ENCODE results near the gene UQCR11.
A peak's percentile ranks its signal among the peaks of the same experiment; 100 is the strongest.

Gene UQCR11

DNA sequence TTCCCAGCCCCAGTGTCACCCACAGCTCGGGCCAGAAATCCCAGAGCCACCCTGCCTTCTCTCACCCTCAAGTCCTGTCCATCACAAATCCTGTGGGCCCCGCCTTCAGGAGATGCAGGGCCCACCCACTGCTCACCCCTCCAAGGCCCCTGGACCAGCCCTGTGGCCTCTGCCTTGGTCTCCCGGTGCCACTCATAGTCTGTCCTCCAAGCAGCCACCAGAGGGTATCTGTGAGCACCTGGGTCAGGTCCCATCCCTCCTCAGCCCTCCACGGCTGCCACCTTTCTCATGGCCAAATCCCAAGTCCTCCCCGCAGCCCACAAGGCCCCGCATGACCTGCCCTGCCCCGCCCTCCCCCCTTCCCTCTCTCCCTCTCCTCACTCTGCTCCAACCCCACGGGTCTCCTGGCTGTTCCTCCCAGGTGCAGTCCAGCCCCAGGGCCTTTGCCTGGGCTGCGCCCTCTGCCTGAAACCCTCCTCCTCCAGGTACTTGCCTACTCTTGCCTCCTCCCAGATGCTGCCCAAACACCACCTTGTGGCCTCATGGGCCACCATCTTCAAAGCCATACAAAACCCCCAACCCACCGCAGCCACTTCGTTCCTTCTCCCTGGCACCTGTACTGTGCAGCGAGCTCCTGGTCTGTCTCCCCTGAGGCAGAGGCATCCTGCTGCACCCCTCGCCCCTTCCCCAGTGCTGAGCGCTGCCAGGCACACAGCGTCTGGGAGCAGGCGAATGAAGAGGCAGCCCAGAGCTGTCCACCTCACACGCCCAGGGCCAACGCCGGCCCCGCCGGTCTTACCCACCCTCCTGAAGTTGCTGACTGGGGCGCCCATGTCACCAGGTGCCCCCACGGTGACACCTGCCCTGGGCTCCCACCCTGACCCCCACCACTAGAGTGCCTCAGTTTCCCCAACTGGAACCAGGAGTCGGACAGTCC, 13.2 kb upstream of the UQCR11 start:
- no peak for FAIRE-seq
- DNase-seq (ENCODE audit: insufficient read length, low spot score): peak; percentile 93

- DNase-seq (ENCODE audit: insufficient read length, low spot score) (no peak), FAIRE-seq (no peak)
These were observed 11.6 kb upstream of the UQCR11 start for GRCh38 chr19:1616875-1617274.

- FAIRE-seq (no peak), DNase-seq (ENCODE audit: insufficient read length, low spot score) (no peak)
These were observed 11.1 kb upstream of the UQCR11 start for GRCh38 chr19:1616396-1616795.

DNA sequence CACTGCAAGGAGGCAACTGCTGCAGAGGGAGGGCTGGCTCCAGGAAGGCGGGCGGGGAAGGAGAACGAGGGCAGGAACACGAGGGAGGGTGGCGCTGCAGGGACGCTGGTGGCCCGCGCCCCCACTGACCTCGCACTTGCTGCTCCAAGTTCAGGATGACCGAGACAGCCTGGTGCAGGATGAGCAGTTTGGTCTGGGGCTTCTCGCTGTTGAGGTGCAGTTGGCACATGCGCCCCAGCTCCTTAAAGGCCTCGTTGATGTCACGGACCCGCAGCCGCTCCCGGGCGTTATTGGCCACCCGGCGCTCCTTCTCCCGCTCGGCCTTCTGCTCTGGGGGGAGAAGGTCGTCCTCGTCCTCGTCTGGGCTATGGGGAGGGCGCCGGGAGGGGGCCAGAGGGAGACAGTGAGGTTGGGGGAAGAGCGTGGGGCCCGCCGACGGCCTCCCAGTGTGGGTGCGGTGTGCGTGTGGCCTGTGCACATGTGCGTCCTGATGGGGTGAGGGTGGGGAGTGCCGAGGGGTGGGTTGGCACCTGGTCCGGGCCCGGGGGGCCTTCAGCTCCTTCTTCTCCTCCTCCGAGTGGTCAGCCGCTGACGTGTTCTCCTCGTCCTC, 10.0 kb upstream of the UQCR11 start:
- no peak for DNase-seq (ENCODE audit: insufficient read length, low spot score)
- no peak for FAIRE-seq

- FAIRE-seq: no peak
These were observed 8.7 kb upstream of the UQCR11 start for GRCh38 chr19:1613808-1614570.

GRCh38 chr19:1613146-1613545, 7.9 kb upstream of the UQCR11 start:
- DNase-seq (ENCODE audit: insufficient read length, low spot score): no peak
- no peak for FAIRE-seq

More at GRCh38 chr19:1613808-1614570, 8.7 kb upstream of the UQCR11 start:
- DNase-seq (ENCODE audit: insufficient read length, low spot score): no peak

GRCh38 chr19:1612114-1613086, 7.1 kb upstream of the UQCR11 start:
- no peak for FAIRE-seq

DNA sequence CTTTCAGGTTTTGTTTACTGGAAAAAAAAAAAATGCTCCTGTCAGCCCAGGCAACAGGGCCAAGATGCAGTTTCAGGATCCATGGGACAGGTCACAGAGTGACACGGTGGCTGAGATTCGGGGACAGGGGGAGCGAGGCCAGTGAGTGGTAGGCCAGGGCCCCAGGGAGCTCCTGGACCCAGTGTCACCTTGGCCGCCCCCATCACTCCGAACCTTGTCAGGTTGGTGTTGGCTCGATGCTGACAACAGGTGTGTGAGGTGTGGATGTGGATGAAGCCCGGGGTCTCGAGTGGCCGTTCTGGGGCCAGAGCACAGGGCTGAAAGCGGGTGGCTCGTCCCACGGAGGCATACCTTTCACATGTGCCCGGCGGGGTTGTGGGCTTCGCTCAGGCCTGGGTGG, 6.1 kb upstream of the UQCR11 start:
- FAIRE-seq (no peak), DNase-seq (ENCODE audit: insufficient read length, low spot score) (no peak)

More at GRCh38 chr19:1612114-1613086, 7.1 kb upstream of the UQCR11 start:
- DNase-seq (ENCODE audit: insufficient read length, low spot score): no peak

DNA sequence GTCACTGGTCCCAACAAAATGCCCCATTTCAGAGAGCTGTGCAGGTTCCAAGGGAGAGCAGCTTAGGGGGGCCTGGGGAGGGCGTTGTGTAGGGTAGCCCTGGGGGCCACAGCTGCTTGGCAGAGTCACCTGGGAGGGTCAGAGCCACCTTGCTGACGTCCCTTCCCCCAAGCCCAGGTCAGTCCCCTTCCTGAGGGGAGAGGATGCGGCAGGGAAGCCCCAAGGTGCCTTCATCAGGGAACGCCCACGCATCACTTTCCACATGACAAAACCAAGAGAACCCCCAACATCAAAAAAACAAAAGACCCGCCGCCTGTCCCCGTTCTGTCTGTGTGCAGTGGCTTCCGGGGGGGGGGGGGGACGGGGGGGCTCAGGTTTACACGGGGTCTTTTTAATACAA, 5.3 kb upstream of the UQCR11 start:
- no peak for FAIRE-seq
- no peak for DNase-seq (ENCODE audit: insufficient read length, low spot score)

DNA sequence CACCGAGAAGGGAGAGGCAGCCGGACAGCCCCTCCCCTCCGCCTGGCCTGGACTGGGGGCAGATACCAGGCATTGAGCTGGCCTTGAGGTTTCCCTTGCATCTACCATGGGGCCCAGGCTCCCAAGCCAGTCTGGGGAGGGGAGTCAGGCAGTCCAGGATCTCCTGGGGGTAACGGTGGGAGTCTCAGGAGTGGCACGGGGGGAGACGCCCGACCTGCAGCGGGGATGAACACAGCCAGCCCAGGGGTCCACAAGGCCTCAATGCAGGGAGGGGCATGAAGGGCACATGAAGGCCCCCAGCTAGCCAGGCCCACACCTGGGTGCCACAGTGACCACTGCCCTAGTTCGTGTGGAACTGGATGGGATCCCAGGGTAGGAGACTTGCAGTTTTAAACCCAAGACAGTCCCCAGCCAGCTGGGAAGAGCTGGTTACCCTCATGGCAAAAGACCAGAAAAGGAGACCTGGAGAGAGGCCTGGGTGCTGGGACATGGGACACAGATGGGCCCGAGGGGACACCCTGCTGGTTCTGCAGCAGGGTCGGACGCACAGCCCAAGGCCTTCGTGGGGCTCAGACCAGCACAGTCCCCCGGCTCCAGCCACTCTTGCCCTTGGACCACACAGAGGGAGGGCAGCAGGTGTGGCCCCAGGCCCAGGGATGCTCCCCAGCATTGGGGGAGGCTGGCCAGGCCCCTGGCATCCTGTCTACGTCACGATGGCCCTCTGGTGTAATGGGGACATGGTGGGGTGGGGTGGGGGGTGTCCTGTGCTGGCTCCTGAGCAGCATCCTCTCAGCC, 4.6 kb upstream of the UQCR11 start:
- DNase-seq (ENCODE audit: insufficient read length, low spot score) (no peak), FAIRE-seq (no peak)

- DNase-seq (ENCODE audit: insufficient read length, low spot score) (no peak), FAIRE-seq (no peak)
These were observed 3.8 kb upstream of the UQCR11 start for GRCh38 chr19:1609103-1609396.

GRCh38 chr19:1608359-1609102, 3.3 kb upstream of the UQCR11 start:
- no peak for FAIRE-seq
- no peak for DNase-seq (ENCODE audit: insufficient read length, low spot score)

DNA sequence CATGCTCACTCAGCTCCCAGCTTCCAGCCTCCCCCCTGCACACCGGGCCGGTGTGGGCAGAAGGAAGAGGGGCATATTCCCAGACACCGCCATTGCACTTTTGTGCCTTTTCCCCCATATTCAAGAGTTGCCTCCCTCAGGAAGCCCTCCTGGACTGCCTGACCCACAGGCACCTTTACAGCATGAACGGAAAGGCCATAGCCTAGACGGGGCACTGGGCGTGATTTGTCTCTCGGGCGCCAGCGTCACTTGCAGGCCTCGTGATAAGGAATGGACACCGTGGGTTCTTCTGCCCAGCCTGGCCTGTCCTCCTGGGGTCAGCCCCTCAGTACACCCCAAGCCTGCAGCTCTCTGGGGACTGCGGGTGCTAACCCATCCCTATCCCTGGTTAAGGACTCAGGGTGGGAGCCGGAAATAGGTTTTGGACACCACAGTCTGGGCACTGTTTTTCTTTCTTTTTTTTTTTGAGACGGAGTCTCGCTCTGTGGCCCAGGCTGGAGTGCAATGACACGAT, 933 bp upstream of the UQCR11 start:
- FAIRE-seq: no peak
- no peak for DNase-seq (ENCODE audit: insufficient read length, low spot score)

GRCh38 chr19:1602091-1602707, 3.1 kb downstream of the UQCR11 start:
- no peak for DNase-seq (ENCODE audit: insufficient read length, low spot score)
- no peak for FAIRE-seq

DNA sequence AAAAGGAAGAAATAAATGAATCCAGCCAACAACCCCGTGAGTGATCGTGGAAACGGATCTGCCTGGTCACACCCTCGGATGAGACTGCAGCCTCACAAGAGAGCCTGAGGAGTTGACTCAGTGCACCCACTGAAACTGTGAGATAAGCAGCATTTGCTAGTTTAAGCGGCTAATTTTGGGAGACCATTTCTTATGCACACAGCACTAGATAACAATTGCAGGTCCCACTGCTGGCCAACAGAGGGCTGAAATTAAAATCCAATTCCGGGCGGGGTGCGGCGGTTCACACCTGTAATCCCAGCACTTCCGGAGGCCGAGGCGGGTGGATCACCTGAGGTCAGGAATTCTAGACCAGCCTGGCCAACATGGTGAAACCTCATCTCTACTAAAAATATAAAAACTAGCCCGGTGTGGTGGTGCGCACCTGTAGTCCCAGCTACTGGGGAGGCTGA, 3.6 kb downstream of the UQCR11 start:
- FAIRE-seq (no peak), DNase-seq (ENCODE audit: insufficient read length, low spot score) (no peak)

DNA sequence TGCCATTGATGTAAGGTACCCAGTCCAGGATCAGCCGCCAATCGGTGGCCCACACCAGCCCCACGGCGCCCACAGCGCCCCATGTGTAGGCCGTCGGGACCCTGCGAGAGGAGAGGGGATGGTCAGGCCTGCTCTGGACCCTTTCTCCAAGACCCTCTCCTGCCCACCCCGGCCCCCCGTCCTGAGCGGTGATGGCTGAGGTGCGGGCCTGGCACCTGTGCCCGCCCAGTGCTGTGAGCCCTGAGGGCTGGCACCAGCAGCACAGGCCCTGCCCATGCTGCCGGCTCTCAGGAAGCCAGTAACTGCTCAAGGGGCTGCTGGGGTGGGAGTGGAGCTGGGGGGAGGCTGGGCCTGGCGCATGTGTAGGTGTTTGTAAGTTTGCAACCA, 5.8 kb downstream of the UQCR11 start:
- DNase-seq (ENCODE audit: insufficient read length, low spot score) (no peak), FAIRE-seq (no peak)

- FAIRE-seq: no peak
These were observed 6.3 kb downstream of the UQCR11 start for GRCh38 chr19:1598777-1599459.

DNA sequence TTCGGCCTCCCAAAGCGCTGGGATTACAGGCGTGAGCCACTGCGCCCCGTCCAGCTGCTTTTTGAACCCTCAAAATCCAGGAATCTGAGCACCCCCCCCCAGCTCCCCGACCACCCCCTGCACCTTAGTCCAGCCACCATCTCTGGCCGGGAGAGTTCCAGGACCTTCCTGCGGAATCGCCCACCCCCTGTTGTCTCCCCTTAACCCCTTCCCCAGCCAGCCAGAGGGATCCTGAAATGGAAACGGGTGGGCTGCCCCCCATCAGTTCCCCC, 11.8 kb downstream of the UQCR11 start:
- no peak for DNase-seq (ENCODE audit: insufficient read length, low spot score)

More at GRCh38 chr19:1598777-1599459, 6.3 kb downstream of the UQCR11 start:
- no peak for DNase-seq (ENCODE audit: insufficient read length, low spot score)

More for the DNA sequence above, 11.8 kb downstream of the UQCR11 start:
- FAIRE-seq: no peak

All from GM19239 (cell line).